Cardiac fibroblast (primary cell): ENCODE measurements around the gene ACCSL.
A peak's percentile ranks its signal among the peaks of the same experiment; 100 is the strongest.

Experiments used
- DNase-seq, 2 donors: peaks; one replicate each; pipeline versions ENCODE4 v3.0.0 to v3.0.0-alpha.2; 2010; ENCODE audit warnings: low read depth in 2 of 2
- H3K4me3 ChIP-seq, 2 donors: replicated peaks in 1 of 2; 1 replicate in 1 of 2; 2 replicates in 1 of 2; pipeline ENCODE4 v1.5.1; 2011; ENCODE audit warnings: low read depth in 2 of 2, low read length in 2 of 2, mild to moderate bottlenecking in 2 of 2, moderate library complexity in 1 of 2
- TF ChIP-seq, protein P1 (sequence below): IDR thresholded peaks from one replicate; pipeline ENCODE4 v1.5.1; 2011; ENCODE audit warnings: low read depth, mild to moderate bottlenecking, low read length, inconsistent platforms

ACCSL gene

DNA sequence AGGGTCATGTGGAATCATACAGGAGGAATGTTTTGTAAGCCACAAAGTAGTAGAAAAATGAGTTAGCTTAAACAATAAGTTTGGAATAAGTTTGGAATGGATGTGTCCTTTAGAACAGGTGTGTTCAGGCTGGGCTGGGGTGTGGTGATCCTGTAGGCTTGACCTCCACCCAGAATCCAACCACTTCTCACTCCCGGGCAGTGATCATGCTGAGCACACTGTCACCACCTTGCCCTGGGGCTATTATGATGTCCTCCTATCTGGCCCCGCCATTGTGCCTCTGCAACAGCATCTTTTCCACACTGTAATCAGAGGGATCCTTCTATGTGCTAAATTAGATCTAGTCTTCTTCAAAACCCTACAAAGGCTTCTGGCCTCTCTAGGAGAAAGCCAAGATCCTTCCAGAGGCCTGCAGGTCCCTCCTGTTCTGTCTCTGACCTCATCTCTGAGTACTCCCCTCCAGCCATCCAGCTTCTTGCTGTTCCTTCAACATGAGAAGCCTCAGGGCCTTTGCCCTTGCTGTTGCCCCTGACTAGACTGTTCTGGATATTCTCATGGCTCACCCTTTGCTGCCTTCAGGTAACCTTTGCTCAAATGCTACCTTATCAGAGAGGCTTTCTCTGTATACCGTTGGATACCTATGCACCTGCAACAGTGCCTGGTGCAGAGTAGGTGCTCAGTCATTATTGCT lies 18.8 kb upstream of the ACCSL start:
- TF ChIP-seq, protein P1, sequence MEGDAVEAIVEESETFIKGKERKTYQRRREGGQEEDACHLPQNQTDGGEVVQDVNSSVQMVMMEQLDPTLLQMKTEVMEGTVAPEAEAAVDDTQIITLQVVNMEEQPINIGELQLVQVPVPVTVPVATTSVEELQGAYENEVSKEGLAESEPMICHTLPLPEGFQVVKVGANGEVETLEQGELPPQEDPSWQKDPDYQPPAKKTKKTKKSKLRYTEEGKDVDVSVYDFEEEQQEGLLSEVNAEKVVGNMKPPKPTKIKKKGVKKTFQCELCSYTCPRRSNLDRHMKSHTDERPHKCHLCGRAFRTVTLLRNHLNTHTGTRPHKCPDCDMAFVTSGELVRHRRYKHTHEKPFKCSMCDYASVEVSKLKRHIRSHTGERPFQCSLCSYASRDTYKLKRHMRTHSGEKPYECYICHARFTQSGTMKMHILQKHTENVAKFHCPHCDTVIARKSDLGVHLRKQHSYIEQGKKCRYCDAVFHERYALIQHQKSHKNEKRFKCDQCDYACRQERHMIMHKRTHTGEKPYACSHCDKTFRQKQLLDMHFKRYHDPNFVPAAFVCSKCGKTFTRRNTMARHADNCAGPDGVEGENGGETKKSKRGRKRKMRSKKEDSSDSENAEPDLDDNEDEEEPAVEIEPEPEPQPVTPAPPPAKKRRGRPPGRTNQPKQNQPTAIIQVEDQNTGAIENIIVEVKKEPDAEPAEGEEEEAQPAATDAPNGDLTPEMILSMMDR = no peak
- no peak overlapping the region for H3K4me3 ChIP-seq
- DNase-seq = no peak

DNA sequence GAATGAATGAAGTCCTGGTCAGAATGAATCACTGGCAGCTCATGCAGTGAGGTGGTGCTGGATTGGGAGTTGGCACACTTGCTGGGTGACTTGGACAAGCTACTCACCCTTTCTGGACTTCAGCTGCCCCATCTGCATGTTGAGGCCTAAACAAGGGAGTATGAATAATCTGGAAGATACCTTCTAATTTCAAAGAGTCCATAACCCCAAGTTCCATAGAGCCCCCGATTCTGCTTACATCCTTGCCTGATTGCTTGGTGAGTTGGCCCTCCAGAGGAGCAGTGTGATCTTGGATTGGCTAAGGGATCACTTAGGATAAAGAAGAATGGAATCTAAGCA lies 18.3 kb upstream of the ACCSL start:
- TF ChIP-seq, protein P1 = no peak
- no peak overlapping the region for H3K4me3 ChIP-seq
- no peak for DNase-seq

DNA sequence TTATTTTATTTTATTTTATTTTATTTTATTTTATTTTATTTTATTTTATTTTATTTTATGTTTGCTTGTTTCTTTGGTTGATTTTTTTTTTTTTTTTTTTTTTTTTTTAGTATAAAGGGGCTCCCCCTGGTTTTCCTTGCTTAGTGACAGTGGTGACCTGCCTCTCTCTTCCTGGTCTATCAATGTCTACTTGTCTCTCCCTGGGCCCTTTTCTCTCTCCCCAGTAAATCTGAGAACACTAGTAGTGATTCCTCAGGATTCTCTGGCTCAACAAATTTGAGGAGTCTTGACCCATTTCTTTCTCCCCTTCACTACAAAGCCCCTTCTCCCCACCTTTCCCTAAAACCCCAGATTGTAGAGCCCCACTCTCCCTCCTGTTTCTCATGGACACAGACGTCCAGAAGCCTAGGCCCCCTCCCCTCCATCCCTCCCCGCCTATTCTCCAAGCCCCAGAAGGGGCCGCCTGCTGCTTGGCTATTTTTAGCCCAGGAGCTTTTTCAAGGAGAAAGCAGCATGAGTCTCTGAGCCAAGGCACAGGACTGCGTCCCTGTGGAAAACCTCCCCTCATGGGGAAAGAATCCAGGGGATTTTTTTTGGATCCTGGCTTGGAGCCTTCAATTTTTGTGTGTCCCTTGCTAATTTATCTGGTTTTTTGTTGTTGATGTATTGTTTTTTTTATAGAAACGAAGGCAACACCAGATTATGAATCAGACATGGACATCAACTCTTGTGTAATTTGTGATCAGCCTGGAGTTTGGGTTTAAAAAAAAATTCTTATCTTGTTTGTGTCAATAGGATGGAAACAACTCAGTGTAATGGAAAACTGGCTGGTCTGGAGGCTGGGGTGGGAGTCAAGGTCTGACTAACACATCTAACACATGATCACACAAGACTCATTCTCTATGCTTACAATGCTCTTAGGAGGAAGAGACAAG lies 17.5 kb upstream of the ACCSL start:
- TF ChIP-seq, protein P1 = no peak
- peak; percentile 87 to 92 for DNase-seq
- no peak overlapping the region for H3K4me3 ChIP-seq

DNA sequence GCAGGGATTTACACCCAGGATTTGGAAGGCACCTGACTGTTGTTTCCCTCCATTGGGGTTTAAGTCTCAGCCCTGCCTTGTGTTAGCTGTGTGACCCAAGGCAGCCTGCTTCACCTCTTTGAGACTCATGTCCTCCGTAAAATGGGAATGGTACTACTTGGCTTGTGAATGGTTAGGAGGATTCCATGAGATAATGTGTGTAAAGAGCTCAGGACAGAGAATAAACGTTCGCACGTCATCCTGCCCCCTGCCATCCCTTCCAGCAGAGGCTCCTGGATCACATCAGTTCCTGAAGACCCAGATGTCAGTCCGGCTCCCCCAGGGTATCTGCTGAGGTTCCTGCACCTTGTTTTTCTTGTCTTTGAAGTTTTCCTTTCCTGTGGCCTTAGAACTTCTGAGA lies 16.8 kb upstream of the ACCSL start:
- TF ChIP-seq, protein P1 = no peak
- H3K4me3 ChIP-seq = no peak overlapping the region
- no peak for DNase-seq

DNA sequence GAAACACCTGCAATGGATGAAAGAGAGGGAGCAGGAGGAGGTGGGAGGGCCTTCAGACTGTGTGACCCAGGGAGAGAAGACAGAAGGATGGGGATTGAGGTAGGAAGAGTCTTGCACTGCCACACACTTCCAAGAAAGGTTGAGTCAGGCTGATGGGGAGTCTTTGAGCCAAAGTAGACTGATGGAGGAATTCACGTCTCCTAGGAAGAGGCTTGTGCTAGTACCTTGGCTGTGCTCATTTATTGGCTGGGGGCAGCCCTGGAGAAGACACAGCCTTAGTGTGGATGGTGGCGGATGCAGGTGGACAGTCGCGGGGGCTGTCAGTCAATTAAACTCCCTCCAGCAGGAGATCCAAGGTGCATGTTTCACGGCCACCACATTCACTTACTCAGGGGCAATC lies 16.2 kb upstream of the ACCSL start:
- H3K4me3 ChIP-seq = no peak overlapping the region
- TF ChIP-seq, protein P1 = no peak
- no peak for DNase-seq

DNA sequence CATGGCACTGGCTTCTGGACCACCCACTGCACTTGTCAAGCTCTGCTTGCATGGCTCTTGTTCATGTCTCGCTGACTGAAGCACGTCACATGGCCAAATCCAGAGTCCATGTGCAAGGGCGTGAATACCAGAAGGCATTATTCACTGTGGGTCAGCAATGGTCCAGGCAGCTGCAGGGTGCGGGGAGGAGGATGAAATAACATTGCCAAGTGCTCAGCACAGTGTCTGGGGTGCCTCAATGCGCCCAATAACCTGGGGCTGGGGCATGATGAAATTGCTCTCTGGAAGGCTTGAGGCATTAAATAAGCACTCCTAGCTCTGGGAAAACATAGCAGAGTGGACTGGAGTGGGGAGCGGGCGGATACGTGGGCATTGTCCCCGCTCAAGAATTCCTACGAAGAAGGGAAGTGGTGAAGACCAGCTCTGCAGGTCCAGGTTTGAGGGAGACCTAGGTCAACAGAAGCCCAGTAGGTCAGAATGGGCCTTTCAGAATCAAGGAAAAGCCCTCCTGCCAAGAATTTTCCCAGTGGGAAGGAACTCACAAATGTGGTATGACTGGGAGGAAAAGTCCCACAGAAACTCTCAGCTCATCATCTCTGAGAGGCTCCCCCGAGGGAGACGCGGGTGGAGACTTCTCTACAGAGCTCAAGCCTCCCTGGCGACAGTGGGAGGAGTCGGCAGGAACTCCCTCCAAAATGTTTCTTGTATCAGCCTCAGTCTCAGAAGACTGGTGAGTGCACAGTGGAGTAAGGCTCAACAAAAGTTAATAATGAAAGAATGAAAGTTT lies 15.3 kb upstream of the ACCSL start:
- TF ChIP-seq, protein P1 = no peak
- no peak overlapping the region for H3K4me3 ChIP-seq
- DNase-seq = peak; percentile 63 to 91
